ENCODE measurements around the gene FAM13C. TPM values are rescaled to one million over a fixed set of nuclear protein-coding genes. Genes with fewer than 3 reads are reported as not detected.
A peak's percentile ranks its signal among the peaks of the same experiment; 100 is the strongest.

Gene FAM13C
- total RNA-seq, 4 donors from 2014 or later = 6.0 to 125 (median 17.6) TPM

DNA sequence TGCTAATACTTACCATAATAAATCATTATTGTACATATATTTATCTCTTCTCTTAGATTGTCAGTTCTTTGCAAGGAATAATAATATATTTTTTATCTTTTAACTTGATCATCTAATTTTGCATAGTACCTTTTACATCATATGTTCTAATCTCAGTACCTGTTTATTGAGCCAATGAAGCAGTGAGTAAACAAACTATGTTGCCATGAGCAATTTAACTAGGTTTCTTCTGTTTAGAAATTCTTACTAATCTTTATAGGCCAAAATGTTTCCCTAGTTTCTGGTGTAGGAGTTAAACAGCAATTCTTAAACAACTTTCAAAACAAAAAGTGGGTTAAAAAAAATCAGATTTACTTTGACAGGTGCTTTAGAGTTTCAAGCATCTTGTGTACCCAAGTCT lies 124.6 kb downstream of the FAM13C start:
- in situ Hi-C loops (cut with MboI; ENCODE audit: low sequenced_read_pairs in 4 of 4) (loop anchor here (5.0 to 25.0 kb wide), 6 partner anchors 230 to 800 kb away; no protein-coding TSS in a partner anchor), intact Hi-C loops (cut with DNase I; ENCODE audit: low total_unique reads) (loop anchor here (5.0 to 10.0 kb wide), 2 partner anchors 455 to 667 kb away; partner anchors contain the start of gene CCDC6)
- Histone ChIP-seq H3K36me3 (no peaks in the 10 kb centered on the region), H3K27ac (no peak overlapping the region), H3K9me3 (no peaks in the 10 kb centered on the region), H3K27me3 (no peaks in the 10 kb centered on the region), H3K4me3 (no peak overlapping the region), H3K4me1 (peaks cover 0 to 8% of the 10 kb centered on the region in 2 donors)
- ATAC-seq (no peak), DNase-seq (no peak)
- TF ChIP-seq CTCF (IDR thresholded peaks at IDR 0.05 in 4 of 5, conservative IDR thresholded peaks at IDR 0.05 in 1 of 5) (no peak), POLR2A (IDR thresholded peaks at IDR 0.05) (no peak)

DNA sequence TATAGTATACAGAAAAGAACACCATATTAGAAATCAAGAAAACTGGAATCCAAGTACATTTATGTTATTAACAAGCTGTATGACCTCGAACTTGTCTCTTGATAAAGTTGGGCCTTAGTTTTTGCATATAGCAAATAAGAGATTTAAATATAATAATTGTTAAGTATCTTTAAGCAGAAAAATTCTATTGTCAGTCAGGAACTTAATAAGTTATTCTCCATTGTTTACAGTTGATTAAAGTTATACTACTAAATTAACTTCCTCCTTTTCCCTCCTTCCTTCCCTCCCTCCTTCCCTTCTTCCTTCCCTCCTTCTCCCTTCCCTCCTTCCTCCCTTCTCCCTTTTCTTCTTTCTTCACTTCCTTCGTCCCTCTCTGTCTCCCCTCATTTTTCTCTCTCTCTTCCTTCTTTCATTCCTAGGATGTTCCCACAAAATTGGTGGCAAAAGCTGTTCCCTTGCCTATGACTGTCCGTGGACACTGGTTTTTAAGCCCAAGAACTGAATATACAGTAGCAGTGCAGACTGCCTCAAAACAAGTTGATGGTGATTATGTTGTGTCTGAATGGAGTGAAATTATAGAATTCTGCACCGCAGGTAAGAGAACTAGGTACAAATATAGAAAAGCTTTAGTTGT lies 126.2 kb downstream of the FAM13C start:
- TF ChIP-seq CTCF (IDR thresholded peaks at IDR 0.05 in 4 of 5, conservative IDR thresholded peaks at IDR 0.05 in 1 of 5) (no peak), POLR2A (IDR thresholded peaks at IDR 0.05) (no peak)
- Histone ChIP-seq H3K4me1 (peaks cover 0 to 5% of the 10 kb centered on the region in 2 donors), H3K4me3 (no peak overlapping the region), H3K36me3 (no peaks in the 10 kb centered on the region), H3K27me3 (no peaks in the 10 kb centered on the region), H3K9me3 (no peaks in the 10 kb centered on the region), H3K27ac (no peak overlapping the region)
- ATAC-seq (no peak), DNase-seq (no peak)
- in situ Hi-C loops (cut with MboI; ENCODE audit: low sequenced_read_pairs in 4 of 4) = loop anchor here (5.0 to 25.0 kb wide), 6 partner anchors 231 to 801 kb away; no protein-coding TSS in a partner anchor
- intact Hi-C loops (cut with DNase I; ENCODE audit: low total_unique reads) = loop anchor here (5.0 to 10.0 kb wide), 2 partner anchors 454 to 669 kb away; partner anchors contain the start of gene CCDC6

- no peaks in the 10 kb centered on the region for H3K36me3 ChIP-seq
- in situ Hi-C loops (cut with MboI; ENCODE audit: low sequenced_read_pairs in 4 of 4) = loop anchor here (5.0 to 25.0 kb wide), 6 partner anchors 232 to 802 kb away; no protein-coding TSS in a partner anchor
- no peak for ATAC-seq
Measured at GRCh38 chr10:59234816-59235429, 127.4 kb downstream of the FAM13C start.

GRCh38 chr10:59234194-59234593 lies 128.2 kb downstream of the FAM13C start:
- no peak overlapping the region for H3K4me3 ChIP-seq
- in situ Hi-C loops (cut with MboI; ENCODE audit: low sequenced_read_pairs in 4 of 4) (loop anchor here (25.0 kb wide), 4 partner anchors 378 to 803 kb away; no protein-coding TSS in a partner anchor), intact Hi-C loops (cut with DNase I; ENCODE audit: low total_unique reads) (loop anchor here (5.0 to 10.0 kb wide), 2 partner anchors 282 to 671 kb away; partner anchors contain the start of gene CCDC6)
- no peaks in the 10 kb centered on the region for H3K36me3 ChIP-seq
- H3K9me3 ChIP-seq = no peaks in the 10 kb centered on the region
- no peaks in the 10 kb centered on the region for H3K4me1 ChIP-seq
- H3K27ac ChIP-seq = no peak overlapping the region
- H3K27me3 ChIP-seq = no peaks in the 10 kb centered on the region
- no peak for TF ChIP-seq POLR2A (IDR thresholded peaks at IDR 0.05)
- no peak for TF ChIP-seq CTCF (IDR thresholded peaks at IDR 0.05 in 4 of 5, conservative IDR thresholded peaks at IDR 0.05 in 1 of 5)
- DNase-seq (no peak), ATAC-seq (no peak)

More at GRCh38 chr10:59234816-59235429, 127.4 kb downstream of the FAM13C start:
- TF ChIP-seq CTCF (IDR thresholded peaks at IDR 0.05 in 4 of 5, conservative IDR thresholded peaks at IDR 0.05 in 1 of 5) (peak; percentile 13 to 57 (median 49)), POLR2A (IDR thresholded peaks at IDR 0.05) (no peak)
- Histone ChIP-seq H3K27me3 (no peaks in the 10 kb centered on the region), H3K4me3 (no peak overlapping the region), H3K27ac (no peak overlapping the region), H3K4me1 (no peaks in the 10 kb centered on the region), H3K9me3 (no peaks in the 10 kb centered on the region)
- DNase-seq = no peak
- intact Hi-C loops (cut with DNase I; ENCODE audit: low total_unique reads) = loop anchor here (5.0 to 10.0 kb wide), 3 partner anchors 283 to 670 kb away; partner anchors contain the start of gene CCDC6
